HG03097 (cell line): Measurements from ENCODE around the gene SLC10A3.

ENCODE experiments used
- ATAC-seq: cut with Tn5 transposase; IDR thresholded peaks from one replicate; pipeline ENCODE4 v1.9.1; 2021; ENCODE audit not compliant: unreplicated experiment, low FRiP score

The SLC10A3 gene

DNA sequence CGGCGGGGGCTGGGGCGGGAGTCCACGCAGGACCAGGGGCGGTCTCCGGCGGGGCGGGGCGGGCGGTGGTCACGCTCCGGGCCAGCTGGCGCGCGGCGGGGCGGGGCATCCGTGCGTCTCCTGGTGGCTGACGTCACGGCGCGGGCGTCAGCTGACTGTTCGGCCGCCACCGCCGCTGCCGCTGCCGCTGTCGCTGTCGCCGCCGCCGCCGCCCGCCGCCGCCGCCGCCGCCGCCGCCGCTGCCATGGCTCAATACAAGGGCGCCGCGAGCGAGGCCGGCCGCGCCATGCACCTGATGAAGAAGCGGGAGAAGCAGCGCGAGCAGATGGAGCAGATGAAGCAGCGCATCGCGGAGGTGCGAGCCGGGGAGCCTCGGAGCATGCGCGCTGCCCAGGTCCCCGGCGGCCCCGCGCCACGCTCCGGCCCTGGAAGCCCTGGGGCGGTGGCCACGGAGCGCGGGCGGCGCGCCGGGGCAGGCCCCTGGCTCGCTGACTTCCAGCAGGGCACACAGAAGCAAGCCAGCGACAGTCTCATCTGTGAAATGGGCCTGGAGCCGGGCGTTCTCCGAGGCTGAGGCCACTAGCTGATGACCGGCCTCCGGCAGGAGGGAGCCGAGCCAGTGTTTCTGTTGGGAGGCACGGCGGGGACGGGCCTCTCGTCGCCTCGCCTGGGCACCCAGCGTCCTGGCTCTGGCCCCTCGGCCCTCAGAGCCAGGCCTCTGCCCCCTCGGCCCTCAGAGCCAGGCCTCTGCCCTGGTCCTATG lies 46.3 kb downstream of the SLC10A3 start, which contains the start of gene FAM50A:
FAM50A (plus strand) TSS at position 150 of the 763 bp plus-strand sequence; CDS start at position 245, 95 bp downstream.
- peak; percentile 56 for ATAC-seq

DNA sequence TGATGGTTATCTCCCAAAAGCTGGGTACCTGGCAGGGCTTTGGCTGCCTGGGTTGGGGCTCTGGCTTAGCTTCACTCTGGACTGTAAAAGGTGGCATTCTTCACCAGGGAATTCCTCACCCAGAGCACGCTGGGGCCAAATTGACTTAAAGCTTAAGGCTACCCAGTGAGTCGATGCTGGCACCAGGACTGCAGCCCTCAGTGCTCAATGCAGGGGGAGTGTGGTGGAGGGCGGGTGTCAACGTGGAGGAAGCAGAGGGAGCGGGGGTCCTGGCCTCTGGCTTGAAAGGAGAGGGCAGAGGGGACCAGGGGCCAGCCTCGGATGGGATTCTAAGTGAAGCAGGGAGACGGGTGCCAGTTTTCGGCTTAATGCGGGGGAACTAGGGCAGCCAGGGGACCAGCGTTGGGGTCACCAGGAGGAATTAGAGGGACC lies 46.9 kb downstream of the SLC10A3 start:
- ATAC-seq: no peak

DNA sequence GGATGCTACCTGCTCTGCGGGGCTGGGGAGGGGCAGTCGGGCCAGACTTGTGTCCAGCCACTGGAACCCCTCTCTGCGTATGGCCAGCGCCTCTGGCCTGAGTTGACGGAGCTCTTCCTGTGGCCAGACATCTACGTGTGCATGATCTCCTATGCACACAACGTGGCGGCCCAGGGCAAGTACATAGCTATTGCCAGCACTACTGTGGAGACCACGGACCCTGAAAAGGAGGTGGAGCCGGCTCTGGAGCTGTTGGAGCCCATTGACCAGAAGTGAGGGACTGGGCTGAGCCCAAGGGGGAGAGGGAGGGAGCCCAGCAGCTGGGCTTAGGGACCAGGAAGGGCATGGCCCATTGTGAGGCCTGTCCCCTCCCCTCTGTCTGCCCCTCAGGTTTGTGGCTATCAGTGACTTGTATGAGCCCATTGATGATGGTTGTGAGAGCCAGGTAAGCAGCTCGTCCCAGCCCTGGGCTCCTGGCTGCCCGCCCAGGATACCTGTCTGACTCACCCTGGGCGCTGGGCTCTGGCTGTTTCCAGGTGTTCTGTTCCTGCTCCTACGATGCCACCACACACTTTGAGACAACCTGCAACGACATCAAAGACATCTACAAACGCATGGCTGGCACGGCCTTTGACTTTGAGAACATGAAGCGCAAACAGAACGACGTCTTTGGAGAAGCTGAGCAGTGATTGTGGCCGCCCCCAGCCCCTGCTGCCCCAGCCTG lies 48.3 kb downstream of the SLC10A3 start:
- no peak for ATAC-seq

DNA sequence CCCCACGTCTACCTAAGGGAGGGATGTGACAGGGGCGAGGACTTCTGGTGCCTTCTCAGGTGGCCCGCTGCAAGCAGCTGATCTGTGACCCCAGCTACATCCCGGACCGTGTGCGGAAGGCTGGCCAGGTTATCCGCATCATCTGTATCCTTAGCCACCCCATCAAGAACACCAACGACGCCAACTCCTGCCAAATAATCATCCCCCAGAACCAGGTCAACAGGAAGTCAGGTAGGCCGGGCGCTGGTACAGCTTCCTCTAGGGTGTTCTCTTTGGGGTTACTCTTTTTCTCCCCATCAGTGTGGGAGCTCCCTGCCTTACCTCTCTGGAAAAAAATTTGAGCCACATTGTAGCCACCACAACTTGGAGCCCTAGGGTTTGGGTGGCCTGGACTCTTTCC lies 48.9 kb downstream of the SLC10A3 start:
- ATAC-seq: no peak

DNA sequence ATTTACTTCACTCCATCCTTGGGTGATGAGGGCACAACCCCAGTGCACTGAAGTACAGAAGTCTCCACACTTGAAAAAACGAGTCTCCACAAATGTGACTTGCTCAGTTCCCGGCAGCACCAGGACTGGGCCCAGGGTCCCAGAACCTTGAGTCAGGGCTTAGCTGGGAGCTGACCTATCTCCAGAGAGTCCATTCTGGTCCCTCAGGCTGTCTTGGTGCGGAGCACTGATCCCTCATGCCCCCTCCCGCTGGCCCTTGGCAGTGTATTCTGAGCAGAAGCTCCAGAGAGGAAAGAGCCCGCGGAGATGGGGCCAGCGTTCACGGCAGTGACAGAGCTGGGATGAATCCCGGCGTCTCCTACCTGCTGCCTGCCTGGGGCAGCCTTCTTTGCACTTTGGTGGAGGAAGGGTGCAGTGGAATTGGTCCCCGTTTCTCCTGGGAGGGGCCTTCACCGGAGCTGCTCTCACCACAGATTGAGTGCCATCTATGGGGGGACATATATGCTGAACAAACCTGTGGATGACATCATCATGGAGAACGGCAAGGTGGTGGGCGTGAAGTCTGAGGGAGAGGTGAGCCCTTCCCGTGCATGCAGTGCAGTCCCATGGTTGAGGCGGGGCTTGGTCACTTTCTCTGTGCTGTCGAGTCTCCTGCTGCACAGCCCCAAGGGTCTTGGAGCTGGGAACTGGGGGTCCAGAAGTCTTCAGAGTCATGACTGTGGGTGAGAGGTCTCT lies 49.6 kb downstream of the SLC10A3 start:
- no peak for ATAC-seq

DNA sequence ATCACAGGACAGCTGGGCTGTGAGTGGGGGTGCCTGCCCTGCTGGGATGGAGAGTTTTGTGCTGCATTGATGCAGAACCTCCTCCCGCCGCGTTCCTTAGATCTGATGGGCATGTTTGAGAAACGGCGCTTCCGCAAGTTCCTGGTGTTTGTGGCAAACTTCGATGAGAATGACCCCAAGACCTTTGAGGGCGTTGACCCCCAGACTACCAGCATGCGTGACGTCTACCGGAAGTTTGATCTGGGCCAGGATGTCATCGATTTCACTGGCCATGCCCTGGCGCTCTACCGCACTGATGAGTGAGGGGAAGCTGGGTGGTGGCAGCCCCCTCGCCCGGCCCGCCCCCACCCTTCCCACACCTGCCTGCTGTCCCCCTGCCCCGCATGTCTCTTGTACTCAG lies 50.6 kb downstream of the SLC10A3 start:
- ATAC-seq: no peak

DNA sequence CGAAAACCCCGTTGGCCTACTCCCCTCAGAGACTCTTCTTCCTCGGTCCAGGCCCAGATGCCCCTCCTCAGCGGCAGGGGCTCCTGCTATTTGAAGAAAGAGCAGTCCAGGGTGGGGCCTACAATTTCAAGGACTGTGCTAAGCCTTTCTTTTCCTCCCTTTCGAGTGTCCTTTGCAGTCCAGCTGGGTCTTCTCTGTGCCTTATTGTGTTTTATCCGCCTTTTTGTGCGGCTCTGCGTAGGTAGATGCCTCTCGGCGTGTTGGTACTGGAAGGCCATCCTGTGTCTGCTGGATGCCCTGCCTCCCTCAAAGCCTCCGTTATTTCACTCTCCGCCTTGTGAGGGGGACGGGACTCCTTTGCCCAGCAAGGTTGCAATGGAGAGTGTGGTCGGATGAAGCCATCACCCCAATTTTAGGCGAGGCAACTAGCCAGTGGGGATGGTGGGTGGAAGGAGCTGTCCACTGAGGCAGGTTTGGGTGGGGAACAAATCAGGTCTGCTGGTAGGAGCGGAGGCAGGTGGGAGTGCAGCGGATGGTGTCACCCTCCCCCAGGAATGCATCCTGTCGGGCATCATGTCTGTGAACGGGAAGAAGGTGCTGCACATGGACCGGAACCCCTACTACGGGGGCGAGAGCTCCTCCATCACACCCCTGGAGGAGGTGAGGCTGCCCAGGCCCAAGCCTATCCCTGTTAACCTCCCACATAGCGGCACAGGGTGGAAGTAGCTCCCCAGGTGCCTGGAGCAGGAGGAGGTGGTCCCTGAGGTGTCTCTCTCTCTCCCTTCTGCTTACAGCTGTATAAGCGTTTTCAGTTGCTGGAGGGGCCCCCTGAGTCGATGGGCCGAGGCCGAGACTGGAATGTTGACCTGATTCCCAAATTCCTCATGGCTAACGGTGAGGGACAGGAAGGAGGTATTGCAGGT lies 52.2 kb downstream of the SLC10A3 start:
- ATAC-seq: no peak
